Measurements from ENCODE around the gene FGD5.

GRCh38 chr3:14911651-14912050 is 92.9 kb downstream of the FGD5 start:
- no peak for TF ChIP-seq CTCF (conservative IDR thresholded peaks at IDR 0.05; ENCODE audit: low read depth in 2 of 2)
- TF ChIP-seq ZNF114 (CRISPR knock-in tag; IDR thresholded peaks at IDR 0.05), result no peak
- TF ChIP-seq EZH2 (IDR thresholded peaks at IDR 0.05; ENCODE audit: low read depth, unreplicated experiment), result no peak
- TF ChIP-seq POLR2AphosphoS5 (IDR thresholded peaks at IDR 0.05; ENCODE audit: low read depth), result no peak
- TF ChIP-seq REST (IDR thresholded peaks at IDR 0.05; ENCODE audit: unreplicated experiment), result no peak
- TF ChIP-seq CREB1 (CRISPR knock-in tag; IDR thresholded peaks at IDR 0.05; ENCODE audit: low read depth), result no peak
- no peak for TF ChIP-seq STAT1 (IDR thresholded peaks at IDR 0.05; ENCODE audit: unreplicated experiment)
- TF ChIP-seq JUNB (IDR thresholded peaks at IDR 0.05; ENCODE audit: unreplicated experiment), result no peak
- TF ChIP-seq EZH2phosphoT487 (IDR thresholded peaks at IDR 0.05; ENCODE audit: unreplicated experiment), result no peak
- TF ChIP-seq, protein P1, sequence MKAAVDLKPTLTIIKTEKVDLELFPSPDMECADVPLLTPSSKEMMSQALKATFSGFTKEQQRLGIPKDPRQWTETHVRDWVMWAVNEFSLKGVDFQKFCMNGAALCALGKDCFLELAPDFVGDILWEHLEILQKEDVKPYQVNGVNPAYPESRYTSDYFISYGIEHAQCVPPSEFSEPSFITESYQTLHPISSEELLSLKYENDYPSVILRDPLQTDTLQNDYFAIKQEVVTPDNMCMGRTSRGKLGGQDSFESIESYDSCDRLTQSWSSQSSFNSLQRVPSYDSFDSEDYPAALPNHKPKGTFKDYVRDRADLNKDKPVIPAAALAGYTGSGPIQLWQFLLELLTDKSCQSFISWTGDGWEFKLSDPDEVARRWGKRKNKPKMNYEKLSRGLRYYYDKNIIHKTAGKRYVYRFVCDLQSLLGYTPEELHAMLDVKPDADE (IDR thresholded peaks at IDR 0.05), result no peak
- TF ChIP-seq NANOG (IDR thresholded peaks at IDR 0.05; ENCODE audit: borderline replicate concordance), result no peak
